MM.1S (cell line): ENCODE measurements around the gene PSAPL1.

Experiments
- EZH2 ChIP-seq: fragments of 300-600 bp; sonication (generic); optimal IDR thresholded peaks from 2 replicates; pipeline ENCODE3; 2017; ENCODE audit warnings: low read depth, mild to moderate bottlenecking, antibody characterized with exemption, low read length, mixed read lengths
- EZH2phosphoT487 ChIP-seq: fragments of 300-600 bp; sonication (generic); IDR thresholded peaks from 2 replicates; pipeline ENCODE4 v1.6.1; 2018; ENCODE audit warnings: antibody characterized with exemption, low read length
- TF ChIP-seq, protein P1 (sequence below): fragments of 300-600 bp; sonication (generic); IDR thresholded peaks from 2 replicates; pipeline ENCODE4 v1.5.1; 2016; ENCODE audit warnings: antibody characterized with exemption, low read length, mixed read lengths

DNA sequence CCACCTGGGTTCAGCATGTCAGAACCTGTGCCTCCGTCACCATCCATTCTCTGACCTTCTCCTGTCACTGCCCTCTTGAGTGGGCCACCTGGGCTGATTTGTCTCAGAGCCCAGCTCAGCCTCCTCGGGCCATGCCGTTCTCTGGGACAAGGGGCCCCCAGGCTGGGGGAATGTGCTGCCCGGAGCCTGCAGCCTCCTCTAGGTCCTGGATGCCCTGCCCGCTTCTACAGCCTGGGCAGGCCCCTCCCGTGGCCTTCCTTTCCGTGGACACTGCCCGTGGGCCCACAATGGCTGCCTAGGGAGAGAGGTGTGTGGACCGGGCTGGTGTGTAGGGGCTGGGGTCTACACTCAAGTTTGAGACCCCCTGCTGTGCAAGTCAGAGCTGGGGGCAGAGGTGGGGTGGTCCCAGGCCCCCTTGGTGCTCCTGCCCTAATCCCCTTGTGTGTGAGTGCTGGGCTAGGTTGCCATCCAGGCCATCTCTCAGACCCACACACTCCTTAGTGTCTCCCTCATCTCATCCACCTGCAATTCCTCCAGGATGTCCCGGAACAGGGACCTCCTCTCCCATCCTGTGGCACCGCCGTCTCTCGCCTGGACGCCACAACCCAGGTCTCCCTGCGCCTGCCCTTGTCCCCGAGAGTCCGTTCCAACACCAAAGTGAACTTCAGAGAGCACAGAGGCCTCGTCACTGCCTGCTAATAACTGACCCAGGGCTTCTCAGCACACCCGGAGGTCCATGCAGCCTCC, 12.4 kb downstream of the PSAPL1 start:
- TF ChIP-seq, protein P1, sequence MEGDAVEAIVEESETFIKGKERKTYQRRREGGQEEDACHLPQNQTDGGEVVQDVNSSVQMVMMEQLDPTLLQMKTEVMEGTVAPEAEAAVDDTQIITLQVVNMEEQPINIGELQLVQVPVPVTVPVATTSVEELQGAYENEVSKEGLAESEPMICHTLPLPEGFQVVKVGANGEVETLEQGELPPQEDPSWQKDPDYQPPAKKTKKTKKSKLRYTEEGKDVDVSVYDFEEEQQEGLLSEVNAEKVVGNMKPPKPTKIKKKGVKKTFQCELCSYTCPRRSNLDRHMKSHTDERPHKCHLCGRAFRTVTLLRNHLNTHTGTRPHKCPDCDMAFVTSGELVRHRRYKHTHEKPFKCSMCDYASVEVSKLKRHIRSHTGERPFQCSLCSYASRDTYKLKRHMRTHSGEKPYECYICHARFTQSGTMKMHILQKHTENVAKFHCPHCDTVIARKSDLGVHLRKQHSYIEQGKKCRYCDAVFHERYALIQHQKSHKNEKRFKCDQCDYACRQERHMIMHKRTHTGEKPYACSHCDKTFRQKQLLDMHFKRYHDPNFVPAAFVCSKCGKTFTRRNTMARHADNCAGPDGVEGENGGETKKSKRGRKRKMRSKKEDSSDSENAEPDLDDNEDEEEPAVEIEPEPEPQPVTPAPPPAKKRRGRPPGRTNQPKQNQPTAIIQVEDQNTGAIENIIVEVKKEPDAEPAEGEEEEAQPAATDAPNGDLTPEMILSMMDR = no peak
- TF ChIP-seq EZH2 (no peak), EZH2phosphoT487 (no peak)
